Measurements from ENCODE around the gene TPCN1. TPM values are rescaled to one million over a fixed set of nuclear protein-coding genes. Genes with fewer than 3 reads are reported as not detected.
A peak's percentile ranks its signal among the peaks of the same experiment; 100 is the strongest.

The TPCN1 gene
- total RNA-seq, 3 donors from 2014 or later (not counting 1 experiment from before 2014, with no cell fraction given) = 7.2 to 21.4 (median 10.7) TPM

DNA sequence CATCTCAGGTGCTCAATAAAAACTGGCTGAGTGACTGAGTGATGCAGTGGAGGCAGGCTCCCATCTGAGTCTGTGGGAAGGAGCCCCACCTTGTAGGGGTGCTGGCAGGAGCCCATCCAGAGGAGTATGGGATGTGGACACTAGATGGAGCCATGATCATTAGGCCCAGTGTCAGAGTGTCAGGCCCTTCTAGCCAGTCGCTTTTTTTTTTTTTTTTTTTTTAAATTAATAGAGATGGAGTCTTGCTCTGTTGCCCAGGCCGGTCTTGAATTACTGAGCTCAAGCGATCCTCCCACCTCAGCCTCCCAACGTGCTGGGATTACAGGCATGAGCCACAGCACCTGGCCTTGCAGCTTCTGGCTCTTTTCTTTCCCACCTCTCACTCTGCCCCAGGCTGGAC is 24.3 kb upstream of the TPCN1 start:
- peaks cover 10% of the 10 kb centered on the region for H3K4me1 ChIP-seq (ENCODE audit: control insufficient read depth, insufficient read depth, low read length)
- WGBS (ENCODE audit: insufficient coverage) = 9% methylated on average over 4 of the region's 4 CpGs
- no peaks in the 10 kb centered on the region for H3K36me3 Mint-ChIP-seq
- no peaks in the 10 kb centered on the region for H3K9me3 ChIP-seq (ENCODE audit: control insufficient read depth, insufficient read depth, low read length)
- DNase-seq = peak in 1 of 2 donors; percentile 84
- H3K36me3 ChIP-seq (ENCODE audit: control insufficient read depth, insufficient read depth, low read length) = peaks cover 6% of the 10 kb centered on the region
- H3K27ac ChIP-seq (ENCODE audit: low read length) = no peak overlapping the region
- no peak overlapping the region for H3K4me3 ChIP-seq (ENCODE audit: low read length)
- H3K27ac Mint-ChIP-seq = no peak overlapping the region
- TF ChIP-seq, protein P1, sequence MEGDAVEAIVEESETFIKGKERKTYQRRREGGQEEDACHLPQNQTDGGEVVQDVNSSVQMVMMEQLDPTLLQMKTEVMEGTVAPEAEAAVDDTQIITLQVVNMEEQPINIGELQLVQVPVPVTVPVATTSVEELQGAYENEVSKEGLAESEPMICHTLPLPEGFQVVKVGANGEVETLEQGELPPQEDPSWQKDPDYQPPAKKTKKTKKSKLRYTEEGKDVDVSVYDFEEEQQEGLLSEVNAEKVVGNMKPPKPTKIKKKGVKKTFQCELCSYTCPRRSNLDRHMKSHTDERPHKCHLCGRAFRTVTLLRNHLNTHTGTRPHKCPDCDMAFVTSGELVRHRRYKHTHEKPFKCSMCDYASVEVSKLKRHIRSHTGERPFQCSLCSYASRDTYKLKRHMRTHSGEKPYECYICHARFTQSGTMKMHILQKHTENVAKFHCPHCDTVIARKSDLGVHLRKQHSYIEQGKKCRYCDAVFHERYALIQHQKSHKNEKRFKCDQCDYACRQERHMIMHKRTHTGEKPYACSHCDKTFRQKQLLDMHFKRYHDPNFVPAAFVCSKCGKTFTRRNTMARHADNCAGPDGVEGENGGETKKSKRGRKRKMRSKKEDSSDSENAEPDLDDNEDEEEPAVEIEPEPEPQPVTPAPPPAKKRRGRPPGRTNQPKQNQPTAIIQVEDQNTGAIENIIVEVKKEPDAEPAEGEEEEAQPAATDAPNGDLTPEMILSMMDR (IDR thresholded peaks at IDR 0.05) = peak; percentile 48
- H3K27me3 ChIP-seq (ENCODE audit: control insufficient read depth, insufficient read depth, low read length) = no peaks in the 10 kb centered on the region
- intact Hi-C loops (cut with micrococcal nuclease) = loop anchor here (5.0 to 10.0 kb wide), 2 partner anchors 35 to 138 kb away; partner anchors contain the start of gene SLC8B1
- no peak overlapping the region for H3K4me3 Mint-ChIP-seq
- no peaks in the 10 kb centered on the region for H3K27me3 Mint-ChIP-seq (ENCODE audit: low read depth in 2 of 2)
- peak; percentile 90 to 100 (median 100) for ATAC-seq
- H3K9me3 Mint-ChIP-seq = no peaks in the 10 kb centered on the region
- H3K4me1 Mint-ChIP-seq = no peaks in the 10 kb centered on the region

DNA sequence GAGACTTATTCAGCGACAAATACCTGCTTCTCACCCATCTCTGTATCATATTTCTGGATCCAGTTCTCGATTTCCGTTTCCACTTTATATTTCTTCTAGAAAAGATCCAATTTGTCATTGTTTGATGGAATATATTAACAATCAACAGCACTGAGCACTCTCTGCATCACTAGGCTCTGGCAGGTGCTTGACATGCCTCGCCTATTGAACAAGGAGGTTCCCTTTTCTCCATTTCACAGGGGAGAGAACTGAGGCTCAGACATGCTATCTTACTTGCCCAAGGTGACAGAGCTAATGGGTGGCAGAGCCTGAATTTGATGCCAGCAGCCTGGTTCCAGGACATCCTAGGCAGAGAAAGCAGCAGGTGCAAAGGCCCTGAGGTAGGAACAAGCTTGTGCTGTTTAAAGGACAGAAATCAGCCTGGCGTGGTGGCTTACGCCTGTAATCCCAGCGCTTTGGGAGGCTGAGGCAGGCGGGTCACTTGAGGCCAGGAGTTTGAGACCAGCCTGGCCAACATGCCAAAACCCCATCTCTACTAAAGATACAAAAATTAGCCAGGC is 23.7 kb upstream of the TPCN1 start:
- Histone ChIP-seq H3K27ac (ENCODE audit: low read length) (no peak overlapping the region), H3K9me3 (ENCODE audit: control insufficient read depth, insufficient read depth, low read length) (no peaks in the 10 kb centered on the region), H3K27me3 (ENCODE audit: control insufficient read depth, insufficient read depth, low read length) (no peaks in the 10 kb centered on the region), H3K36me3 (ENCODE audit: control insufficient read depth, insufficient read depth, low read length) (no peaks in the 10 kb centered on the region), H3K4me1 (ENCODE audit: control insufficient read depth, insufficient read depth, low read length) (peaks cover 10% of the 10 kb centered on the region), H3K4me3 (ENCODE audit: low read length) (no peak overlapping the region)
- Mint-ChIP-seq H3K9me3 (no peaks in the 10 kb centered on the region), H3K27me3 (ENCODE audit: low read depth in 2 of 2) (no peaks in the 10 kb centered on the region), H3K27ac (no peak overlapping the region), H3K36me3 (no peaks in the 10 kb centered on the region), H3K4me3 (no peak overlapping the region), H3K4me1 (no peaks in the 10 kb centered on the region)
- 95% methylated on average over 6 of the region's 8 CpGs for WGBS (ENCODE audit: insufficient coverage)
- intact Hi-C loops (cut with micrococcal nuclease) = loop anchor here (5.0 to 10.0 kb wide), 2 partner anchors 35 to 137 kb away; partner anchors contain the start of gene SLC8B1
- TF ChIP-seq, protein P1 (IDR thresholded peaks at IDR 0.05) = no peak
- ATAC-seq = no peak
- DNase-seq = no peak

DNA sequence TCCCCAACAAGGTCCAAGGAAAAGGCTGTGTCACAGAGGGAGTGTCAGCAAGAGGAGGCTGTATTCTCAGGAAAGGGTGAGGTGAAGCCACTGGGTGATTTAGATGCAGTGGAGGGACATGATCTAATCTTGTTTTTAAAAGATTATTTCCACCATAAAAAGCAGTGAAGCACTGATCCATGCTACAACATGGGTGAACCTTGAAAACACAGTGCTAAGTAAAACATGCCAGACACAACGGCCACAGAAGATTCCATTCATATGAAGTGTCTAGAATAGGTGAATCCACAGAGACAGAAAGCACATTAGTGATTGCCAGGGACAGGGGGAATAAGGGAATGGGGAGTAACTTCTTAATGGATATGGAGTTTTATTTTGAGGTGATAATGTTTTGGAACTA is 23.0 kb upstream of the TPCN1 start:
- Mint-ChIP-seq H3K36me3 (no peaks in the 10 kb centered on the region), H3K9me3 (no peaks in the 10 kb centered on the region), H3K27ac (no peak overlapping the region), H3K27me3 (ENCODE audit: low read depth in 2 of 2) (no peaks in the 10 kb centered on the region), H3K4me3 (no peak overlapping the region), H3K4me1 (no peaks in the 10 kb centered on the region)
- Histone ChIP-seq H3K27me3 (ENCODE audit: control insufficient read depth, insufficient read depth, low read length) (no peaks in the 10 kb centered on the region), H3K27ac (ENCODE audit: low read length) (no peak overlapping the region), H3K4me3 (ENCODE audit: low read length) (no peak overlapping the region), H3K9me3 (ENCODE audit: control insufficient read depth, insufficient read depth, low read length) (no peaks in the 10 kb centered on the region), H3K36me3 (ENCODE audit: control insufficient read depth, insufficient read depth, low read length) (no peaks in the 10 kb centered on the region), H3K4me1 (ENCODE audit: control insufficient read depth, insufficient read depth, low read length) (peaks cover 10% of the 10 kb centered on the region)
- TF ChIP-seq, protein P1 (IDR thresholded peaks at IDR 0.05) = no peak
- intact Hi-C loops (cut with micrococcal nuclease) = loop anchor here (5.0 to 10.0 kb wide), 2 partner anchors 34 to 137 kb away; partner anchors contain the start of gene SLC8B1
- ATAC-seq = no peak
- whole genome bisulfite sequencing (ENCODE audit: insufficient coverage) = 100% methylated on average over 1 of the region's 1 CpG
- DNase-seq = no peak

Data from natural killer cell (primary cell).